Stimulated activated CD4-positive, alpha-beta T cell treated with anti-CD3 and anti-CD28 coated beads, Interleukin-2, amount 100 ng/mL, for 4 hours (primary cell): ENCODE data around the gene NR5A1.

Experiments
- DNase-seq: peaks from one replicate; pipeline ENCODE4 v3.0.0-alpha.2; 2020; ENCODE audit warnings: low read depth

Gene NR5A1

DNA sequence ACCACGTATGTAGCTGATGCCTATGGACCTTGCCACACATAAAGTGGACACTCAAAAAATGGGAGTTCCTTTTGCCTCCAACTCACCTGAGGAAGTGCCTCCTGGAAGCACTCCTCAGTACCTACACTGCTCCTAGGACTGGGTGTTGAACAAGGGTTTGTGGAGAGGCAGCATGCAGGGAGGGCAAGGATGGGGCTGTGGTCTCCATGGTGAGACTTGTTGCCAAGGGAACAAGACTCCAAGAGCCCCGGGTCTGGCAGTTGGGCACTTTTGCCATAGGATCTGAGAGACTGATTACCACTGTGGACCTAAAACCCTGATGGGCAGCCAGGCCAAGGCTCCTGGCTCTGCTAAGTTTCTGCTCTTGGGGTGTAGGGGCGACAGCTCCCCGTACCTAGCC lies 6.9 kb upstream of the NR5A1 start:
- DNase-seq, result no peak

GRCh38 chr9:124513376-124513994 lies 6.3 kb upstream of the NR5A1 start:
- no peak for DNase-seq

DNA sequence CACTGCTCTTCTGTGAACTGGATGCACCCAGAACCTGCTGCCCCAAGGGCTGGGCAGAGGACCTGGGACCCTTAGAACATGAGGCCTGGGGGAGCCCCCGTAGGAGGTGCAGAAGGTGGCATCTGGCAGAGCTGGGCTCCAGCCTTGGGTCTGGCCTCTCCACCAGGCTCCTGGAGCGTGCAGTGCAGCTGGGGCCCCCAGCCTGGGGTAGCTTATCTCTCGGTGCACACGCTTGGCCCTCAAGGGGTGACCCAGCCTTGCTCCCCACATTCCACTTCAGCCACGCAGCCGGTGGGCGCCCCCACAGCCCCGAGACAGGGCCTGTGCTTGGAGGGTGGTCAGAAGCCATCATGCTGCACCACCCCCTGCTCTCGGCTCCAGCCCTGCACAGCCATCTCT lies 5.6 kb upstream of the NR5A1 start:
- no peak for DNase-seq

DNA sequence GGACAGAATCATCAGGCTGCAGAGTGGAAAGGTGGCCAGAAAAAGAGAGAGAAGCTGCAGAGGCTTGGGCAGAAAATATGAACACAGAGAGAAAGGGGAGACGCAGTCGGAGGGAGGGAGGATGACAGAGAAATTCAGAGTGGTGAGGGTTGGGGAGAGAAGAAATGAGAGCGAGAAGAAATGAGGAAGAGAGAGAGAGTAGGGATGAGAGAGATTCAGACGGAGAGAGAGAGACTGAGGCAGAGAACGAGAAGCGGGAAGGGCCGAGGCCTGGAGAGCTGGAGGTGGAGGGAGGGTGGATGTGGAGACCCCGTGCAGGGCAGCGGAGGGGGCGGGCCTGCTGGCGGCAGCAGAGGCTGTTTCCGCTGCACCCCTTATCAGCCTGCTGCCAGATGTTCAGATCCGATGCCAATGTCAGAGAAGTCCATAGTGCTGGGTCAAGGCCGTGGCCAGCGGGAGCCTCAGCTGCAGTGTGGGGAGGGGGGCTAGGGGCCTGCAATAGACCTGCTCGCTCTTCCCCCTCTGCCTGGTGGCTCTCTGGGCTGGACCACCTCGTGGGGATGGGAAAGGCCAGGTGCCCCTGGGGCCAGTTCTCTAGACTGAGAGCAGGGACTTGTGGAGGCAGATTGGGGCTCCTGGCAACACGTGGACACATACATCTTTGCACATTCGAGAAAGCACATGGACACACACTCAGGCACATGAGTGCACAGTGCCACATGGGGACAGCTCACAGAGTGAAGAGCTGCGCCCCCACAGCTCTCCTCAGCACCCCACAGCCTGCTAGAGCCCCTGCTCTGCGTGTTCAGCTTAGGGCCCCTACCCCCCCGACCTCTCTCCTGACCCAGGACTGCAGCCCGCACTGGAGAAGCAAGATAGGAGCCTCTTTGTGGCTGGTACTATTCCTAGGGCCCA lies 4.9 kb upstream of the NR5A1 start:
- DNase-seq, result no peak

- no peak for DNase-seq
Measured at GRCh38 chr9:124511426-124511840, 4.2 kb upstream of the NR5A1 start.

DNA sequence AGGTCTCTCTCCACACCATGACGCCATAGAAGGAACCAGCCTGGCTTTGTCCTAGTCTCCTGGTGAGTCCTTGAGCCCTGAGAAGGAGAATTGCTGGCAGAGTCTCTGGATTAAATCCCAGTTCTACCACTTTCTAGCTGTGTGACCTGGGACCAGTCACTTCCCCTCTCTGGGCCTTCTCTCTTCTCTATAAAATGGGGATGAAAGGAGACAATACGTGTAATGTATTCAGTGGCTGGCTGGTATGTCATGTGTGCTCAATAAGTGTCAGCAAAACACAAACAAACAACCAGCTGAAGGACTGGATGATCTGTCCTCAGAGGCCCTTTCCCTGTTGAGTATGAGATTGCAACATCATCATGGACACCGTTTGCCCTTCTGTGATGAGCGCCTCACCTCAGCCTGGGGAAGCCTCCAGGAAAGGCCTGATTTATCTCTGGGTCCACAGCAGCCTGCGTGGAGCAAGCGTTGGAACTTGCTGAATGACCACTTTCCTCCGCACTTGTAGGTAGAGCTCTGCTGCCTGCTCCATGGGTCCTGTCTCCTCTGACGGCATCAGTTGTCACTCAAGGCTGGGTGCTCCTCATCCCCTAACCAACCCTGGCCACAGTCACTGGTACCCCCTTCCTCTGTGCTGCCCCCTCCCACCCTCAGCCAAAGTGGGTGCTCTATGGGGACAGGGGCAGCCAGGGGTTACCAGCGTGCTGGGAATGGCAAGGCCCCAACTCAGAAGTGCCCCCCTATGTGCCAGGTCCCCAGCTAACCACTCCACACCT lies 3.6 kb upstream of the NR5A1 start:
- DNase-seq, result no peak

GRCh38 chr9:124507880-124508423 lies 753 bp upstream of the NR5A1 start:
- DNase-seq, result no peak

DNA sequence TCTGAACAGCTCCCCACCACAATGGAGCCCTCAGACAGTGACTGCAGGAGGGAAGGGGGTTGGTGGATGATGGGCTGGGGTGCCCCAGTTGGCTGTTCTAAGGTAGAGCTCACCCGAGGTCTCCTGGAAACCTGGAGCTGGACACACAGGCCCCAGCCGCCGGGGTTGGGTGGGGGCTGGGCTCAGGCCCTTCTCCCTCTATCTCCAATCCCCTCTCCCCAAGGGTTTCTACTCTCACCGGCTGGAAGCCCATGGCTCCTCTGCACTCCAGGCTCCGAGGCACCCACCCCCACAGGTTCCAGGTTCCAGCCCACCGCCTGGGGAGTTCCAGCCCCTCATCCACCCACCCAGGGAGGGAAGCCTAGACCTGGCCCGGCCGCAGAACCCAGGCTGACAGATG lies 766 bp downstream of the NR5A1 start:
- DNase-seq, result no peak

DNA sequence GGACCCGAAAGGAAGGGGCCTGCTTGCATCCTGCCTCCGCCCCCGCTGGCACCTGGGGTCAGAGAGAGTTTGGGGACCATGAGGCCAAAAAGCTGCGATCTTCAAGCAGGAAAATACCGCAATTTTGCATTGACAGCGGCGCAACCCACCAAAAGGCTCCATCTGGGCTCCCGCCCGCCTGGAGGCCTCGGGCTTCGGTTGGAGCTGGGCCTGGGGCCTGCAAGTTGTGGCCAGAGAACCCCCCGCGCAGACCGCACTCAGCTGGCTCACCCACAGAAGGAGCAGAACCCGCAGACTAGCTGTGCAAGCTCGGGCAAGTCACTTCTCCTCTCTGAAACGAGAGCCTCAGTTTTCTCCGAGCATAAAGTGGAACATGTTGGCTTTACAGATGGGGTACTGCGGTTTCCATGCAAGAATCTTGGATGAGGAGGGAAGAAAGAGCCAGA lies 1.3 kb downstream of the NR5A1 start:
- no peak for DNase-seq

- DNase-seq, result no peak
Measured at GRCh38 chr9:124505006-124505900, 1.9 kb downstream of the NR5A1 start.

- DNase-seq, result no peak
Measured at GRCh38 chr9:124504530-124505005, 2.6 kb downstream of the NR5A1 start.

DNA sequence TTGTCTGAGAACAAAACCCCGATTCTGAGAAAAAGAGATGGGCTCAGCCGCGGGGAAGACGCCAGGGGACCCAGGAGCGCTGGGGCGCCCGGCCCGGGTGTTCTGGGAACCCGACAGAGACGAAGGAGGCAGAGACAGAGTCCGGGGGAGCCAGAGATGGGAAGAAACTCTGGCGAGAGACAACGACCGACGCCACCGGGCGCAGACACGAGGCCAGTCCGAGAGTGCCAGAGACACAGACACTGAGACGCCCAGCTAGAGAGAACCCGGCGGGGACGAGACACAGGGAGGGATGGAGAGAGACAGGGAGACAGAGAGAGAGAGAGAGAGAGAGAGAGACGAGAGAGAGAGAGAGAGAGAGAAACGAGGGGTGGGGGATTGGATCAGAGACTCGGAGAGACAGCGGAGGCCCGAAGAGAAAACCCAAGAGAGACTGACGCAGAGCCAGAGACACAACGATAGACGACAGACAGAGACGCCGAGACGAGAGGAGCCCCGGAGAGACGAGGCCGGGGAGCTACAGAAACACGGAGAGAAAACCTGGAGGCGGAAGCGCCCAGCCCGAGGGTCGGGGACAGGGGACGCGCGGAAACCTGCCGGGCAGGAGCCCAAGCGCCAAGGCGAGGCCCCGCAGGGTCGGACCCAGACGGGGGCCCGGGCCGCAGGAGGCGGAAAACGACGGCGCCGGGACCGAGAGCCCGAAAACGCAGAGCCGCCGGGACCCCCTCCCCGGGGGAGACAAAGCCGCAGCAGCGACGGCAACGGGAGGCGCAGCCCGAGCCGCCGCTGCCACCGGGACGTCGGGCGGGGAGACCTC lies 3.3 kb downstream of the NR5A1 start:
- DNase-seq, result no peak

GRCh38 chr9:124502711-124503702 lies 4.2 kb downstream of the NR5A1 start:
- DNase-seq, result no peak

DNA sequence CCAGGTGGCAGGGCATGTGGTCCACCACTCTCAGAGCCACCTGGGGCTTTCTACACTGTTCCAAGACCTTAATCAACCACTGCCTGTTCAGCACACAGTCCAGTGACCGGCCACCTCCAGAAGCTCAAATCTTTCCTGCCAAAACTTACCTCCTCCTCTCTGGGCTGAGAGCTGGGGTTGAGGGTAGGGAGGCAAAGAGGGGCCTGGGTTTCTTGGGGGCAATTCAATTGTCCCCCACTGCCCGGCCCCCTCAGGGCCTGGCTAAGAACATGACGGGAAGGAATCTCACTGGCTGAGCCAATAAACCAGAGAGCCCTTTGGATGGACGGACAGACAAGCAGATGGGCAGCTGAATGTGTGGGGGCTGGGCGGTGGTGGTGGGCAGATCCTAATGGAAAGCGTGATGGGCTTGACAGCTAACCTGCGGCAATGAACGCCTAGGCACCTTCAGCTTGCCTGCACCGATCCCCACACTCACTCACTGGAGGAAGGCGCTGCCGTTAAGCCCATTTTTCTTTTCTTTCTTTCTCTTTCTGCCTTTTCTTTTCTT lies 5.4 kb downstream of the NR5A1 start:
- DNase-seq, result no peak

DNA sequence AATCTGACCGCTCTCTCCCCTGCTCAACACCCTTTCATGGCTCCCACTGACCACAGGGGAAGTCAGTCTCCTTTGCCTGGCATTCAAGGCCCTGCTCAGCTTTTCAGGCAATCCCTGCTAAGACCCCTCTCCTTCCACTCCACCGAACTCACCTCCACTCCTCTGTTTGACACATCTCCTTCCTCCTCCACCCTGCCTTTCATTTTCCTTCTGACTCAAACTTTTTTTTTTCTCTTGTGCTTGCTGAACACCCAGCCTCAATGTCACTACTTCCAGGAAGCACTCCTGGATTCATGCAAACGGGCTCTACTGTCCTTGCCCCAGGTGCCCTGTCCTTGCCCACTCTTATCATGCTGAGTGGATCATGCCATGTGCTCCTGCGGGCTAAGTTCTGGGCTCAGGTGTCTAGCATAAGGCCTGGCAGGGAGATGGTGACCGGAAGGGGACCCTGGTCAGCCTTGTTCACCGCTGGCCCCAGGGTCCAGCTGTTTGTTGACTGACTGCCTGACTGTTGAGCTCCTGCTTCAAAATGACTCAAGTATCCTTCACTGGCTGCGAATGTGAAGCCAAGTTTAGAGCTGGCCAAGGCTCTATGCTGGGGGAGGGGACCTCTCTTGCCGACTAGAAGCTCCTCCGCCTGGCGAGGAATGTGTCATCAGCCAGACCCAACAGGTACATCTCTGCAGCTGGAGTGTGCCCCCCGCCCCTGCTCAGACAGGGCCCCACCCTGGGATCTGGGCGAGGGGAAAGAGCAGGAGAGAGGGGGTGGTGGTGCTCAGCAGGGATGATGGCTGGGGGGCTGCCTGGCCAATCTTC lies 6.2 kb downstream of the NR5A1 start:
- no peak for DNase-seq

DNA sequence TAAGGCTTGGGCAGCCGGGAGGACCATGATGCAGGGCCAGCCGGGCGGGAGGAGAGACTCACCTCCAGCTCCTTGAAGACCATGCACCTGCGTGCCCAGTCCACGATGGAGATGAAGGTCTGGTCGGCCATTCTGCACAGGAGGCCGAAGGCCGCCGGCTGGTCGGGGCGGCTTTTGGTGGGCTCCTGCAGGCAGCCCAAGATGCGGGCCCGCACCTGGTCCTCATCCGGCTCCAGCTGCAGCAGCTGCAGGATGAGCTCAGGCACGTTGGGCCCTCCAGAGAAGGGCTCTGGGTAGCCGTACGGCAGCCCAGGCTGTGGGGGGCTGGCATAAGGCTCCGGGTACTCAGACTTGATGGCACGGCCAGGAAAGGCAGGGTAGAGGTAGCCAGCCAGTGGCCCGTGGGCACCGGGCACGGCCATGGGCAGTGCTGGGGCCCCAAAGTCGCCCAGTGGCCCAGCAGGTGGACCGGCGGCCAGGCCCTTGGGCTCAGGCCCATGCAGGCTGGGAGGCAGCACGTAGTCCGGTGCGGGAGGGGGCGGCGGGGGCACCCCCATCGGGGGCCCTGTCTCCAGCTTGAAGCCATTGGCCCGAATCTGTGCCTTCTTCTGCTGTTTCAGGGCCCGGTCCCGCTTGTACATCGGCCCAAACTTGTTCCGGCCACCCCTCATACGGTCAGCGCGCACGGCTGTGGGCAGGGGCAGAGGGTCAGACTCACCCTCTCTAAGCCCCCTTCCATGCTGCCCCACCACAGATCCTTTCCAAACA lies 7.0 kb downstream of the NR5A1 start:
- DNase-seq, result no peak

- DNase-seq, result no peak
Measured at GRCh38 chr9:124499216-124499615, 8.0 kb downstream of the NR5A1 start.
